Prostate gland (tissue), 2 donors: ENCODE data around the gene HOXA4. TPM values are rescaled to one million over a fixed set of nuclear protein-coding genes. Genes with fewer than 3 reads are reported as not detected.

ENCODE experiments used
- DNase-seq: peaks from one replicate; pipeline ENCODE4 v3.0.0-alpha.2; 2019; ENCODE audit warnings: low spot score
- H3K27ac ChIP-seq, 2 donors: fragments of 200-600 bp; sonication (generic); 2 replicates each; pipeline ENCODE4 v1.5.1; 2017 to 2019
- H3K27me3 ChIP-seq: fragments of 200-600 bp; sonication (generic); replicated peaks from 2 replicates; pipeline ENCODE4 v1.5.1; 2019; ENCODE audit not compliant: insufficient read depth
- H3K36me3 ChIP-seq, 2 donors: fragments of 200-600 bp; sonication (generic); 1 replicate in 1 of 2; 2 replicates in 1 of 2; pipeline versions ENCODE4 v1.5.1 to v1.8.1; 2017 to 2019
- H3K4me1 ChIP-seq: fragments of 200-600 bp; sonication (generic); replicated peaks from 2 replicates; pipeline ENCODE4 v1.5.1; 2019
- H3K4me3 ChIP-seq, 2 donors: fragments of 200-600 bp; sonication (generic); 2 replicates each; pipeline ENCODE4 v1.5.1; 2017 to 2019
- H3K9me3 ChIP-seq: fragments of 200-600 bp; sonication (generic); 2 replicates; pipeline ENCODE4 v1.5.1; 2017
- POLR2A ChIP-seq: fragments of 450-650 bp; IDR thresholded peaks from one replicate; pipeline ENCODE4 v1.6.1; 2016; ENCODE audit warnings: antibody characterized with exemption, mild to moderate bottlenecking
- POLR2AphosphoS5 ChIP-seq: sonication (generic); formaldehyde crosslinking; IDR thresholded peaks from one replicate; pipeline ENCODE4 v1.6.1; 2017; ENCODE audit warnings: antibody characterized with exemption
- WGBS: methylation state at CpG from one replicate; pipeline ENCODE4 v1.1.5; 2018; 5-methylcytosine and 5-hydroxymethylcytosine counted together
- intact Hi-C: fragments of 100-400 bp; cut with DNase I; formaldehyde crosslinking; loops from one replicate; pipeline ENCODE4 v1.14.2; 2022
- total RNA-seq, 2 donors: library from RNA; depleted of rRNA; stranded (reverse); fragments of >200 nt; gene quantifications; one replicate each; pipeline ENCODE4 v1.1.0, GENCODE V29; 2016
- TF ChIP-seq, protein P1 (sequence below), 4 experiments: fragments of 200-600 bp in 2 of 4; fragments of 450-650 bp in 2 of 4; sonication (generic) in 2 of 4; IDR thresholded peaks; 1 replicate in 3 of 4; 2 replicates in 1 of 4; pipeline ENCODE4 v1.5.1; 2016 to 2019; ENCODE audit warnings: antibody characterized with exemption in 4 of 4, mild to moderate bottlenecking in 2 of 4, moderate library complexity in 2 of 4

Gene HOXA4
- total RNA-seq = 1 to 10 TPM; 1.4 to 1.8 TPM

GRCh38 chr7:27130540-27131389 lies at the start of gene HOXA4:
TSS of gene HOXA4 (minus strand) at chr7:27130757. CDS start at chr7:27130733, 24 bp downstream.
- WGBS = 10% methylated on average over 45 of the region's 67 CpGs
- H3K36me3 ChIP-seq = no peaks in the 10 kb centered on the region
- peak; percentile 94 for DNase-seq
- H3K27me3 ChIP-seq = no peaks in the 10 kb centered on the region
- peaks cover 6% of the 10 kb centered on the region for H3K4me1 ChIP-seq
- H3K4me3 ChIP-seq = peak within 1 kb of the TSS; percentile 62 to 74
- intact Hi-C loops = loop anchor here (5.0 kb wide), 1 partner anchor 268 kb away; the partner anchor contains the start of gene SKAP2
- peak within 1 kb of the TSS; percentile 71 to 82 for H3K27ac ChIP-seq
- H3K9me3 ChIP-seq = no peaks in the 10 kb centered on the region
- TF ChIP-seq POLR2A (peak; percentile 76), POLR2AphosphoS5 (peak; percentile 90)
- TF ChIP-seq, protein P1, sequence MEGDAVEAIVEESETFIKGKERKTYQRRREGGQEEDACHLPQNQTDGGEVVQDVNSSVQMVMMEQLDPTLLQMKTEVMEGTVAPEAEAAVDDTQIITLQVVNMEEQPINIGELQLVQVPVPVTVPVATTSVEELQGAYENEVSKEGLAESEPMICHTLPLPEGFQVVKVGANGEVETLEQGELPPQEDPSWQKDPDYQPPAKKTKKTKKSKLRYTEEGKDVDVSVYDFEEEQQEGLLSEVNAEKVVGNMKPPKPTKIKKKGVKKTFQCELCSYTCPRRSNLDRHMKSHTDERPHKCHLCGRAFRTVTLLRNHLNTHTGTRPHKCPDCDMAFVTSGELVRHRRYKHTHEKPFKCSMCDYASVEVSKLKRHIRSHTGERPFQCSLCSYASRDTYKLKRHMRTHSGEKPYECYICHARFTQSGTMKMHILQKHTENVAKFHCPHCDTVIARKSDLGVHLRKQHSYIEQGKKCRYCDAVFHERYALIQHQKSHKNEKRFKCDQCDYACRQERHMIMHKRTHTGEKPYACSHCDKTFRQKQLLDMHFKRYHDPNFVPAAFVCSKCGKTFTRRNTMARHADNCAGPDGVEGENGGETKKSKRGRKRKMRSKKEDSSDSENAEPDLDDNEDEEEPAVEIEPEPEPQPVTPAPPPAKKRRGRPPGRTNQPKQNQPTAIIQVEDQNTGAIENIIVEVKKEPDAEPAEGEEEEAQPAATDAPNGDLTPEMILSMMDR (IDR thresholded peaks at IDR 0.05) = peak in 1 of 4 experiments; percentile 7

GRCh38 chr7:27179503-27180430 lies 49.2 kb upstream of the HOXA4 start:
- no peaks in the 10 kb centered on the region for H3K9me3 ChIP-seq
- WGBS = 9% methylated on average over 56 of the region's 56 CpGs
- H3K4me1 ChIP-seq = no peaks in the 10 kb centered on the region
- peak overlapping the region; percentile 61 to 80 for H3K4me3 ChIP-seq
- no peaks in the 10 kb centered on the region for H3K36me3 ChIP-seq
- peak; percentile 88 for DNase-seq
- TF ChIP-seq POLR2A (peak; percentile 33), POLR2AphosphoS5 (peak; percentile 47)
- TF ChIP-seq, protein P1 (IDR thresholded peaks at IDR 0.05) = peak; percentile 93 to 96 (median 94)
- peak overlapping the region; percentile 96 for H3K27ac ChIP-seq
- intact Hi-C loops = no loop called here
- no peaks in the 10 kb centered on the region for H3K27me3 ChIP-seq

DNA sequence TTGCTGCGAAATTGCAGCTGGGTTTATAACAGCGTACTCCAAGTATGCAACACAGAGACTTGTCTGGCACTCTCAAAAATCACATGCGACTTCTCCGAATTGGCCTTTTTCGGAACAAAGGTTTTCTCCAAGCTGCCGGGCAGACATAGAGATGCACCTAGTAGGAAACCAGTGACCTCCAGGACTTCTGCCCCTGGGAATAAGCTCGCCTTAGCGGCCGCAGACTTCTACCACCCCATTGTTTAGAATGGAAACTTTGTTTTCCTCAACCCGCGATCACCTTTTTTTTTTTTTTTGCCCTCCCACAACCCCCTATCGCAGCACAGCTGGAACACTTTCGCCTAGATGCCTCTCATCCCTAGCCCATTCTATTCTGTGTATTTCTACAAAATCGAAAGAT lies 48.5 kb upstream of the HOXA4 start:
- peak overlapping the region; percentile 61 to 80 for H3K4me3 ChIP-seq
- no peak for DNase-seq
- no peaks in the 10 kb centered on the region for H3K27me3 ChIP-seq
- 14% methylated on average over 14 of the region's 14 CpGs for WGBS
- intact Hi-C loops = no loop called here
- no peaks in the 10 kb centered on the region for H3K36me3 ChIP-seq
- H3K27ac ChIP-seq = peak overlapping the region; percentile 96
- TF ChIP-seq, protein P1 (IDR thresholded peaks at IDR 0.05) = no peak
- TF ChIP-seq POLR2AphosphoS5 (no peak), POLR2A (no peak)
- no peaks in the 10 kb centered on the region for H3K4me1 ChIP-seq
- H3K9me3 ChIP-seq = no peaks in the 10 kb centered on the region

- no peaks in the 10 kb centered on the region for H3K4me1 ChIP-seq
- 30% methylated on average over 6 of the region's 6 CpGs for WGBS
- H3K9me3 ChIP-seq = no peaks in the 10 kb centered on the region
- TF ChIP-seq POLR2A (no peak), POLR2AphosphoS5 (no peak)
- TF ChIP-seq, protein P1 (IDR thresholded peaks at IDR 0.05) = no peak
- peak overlapping the region; percentile 61 to 80 for H3K4me3 ChIP-seq
- intact Hi-C loops = no loop called here
- no peak for DNase-seq
- no peaks in the 10 kb centered on the region for H3K36me3 ChIP-seq
- peak overlapping the region; percentile 96 for H3K27ac ChIP-seq
- H3K27me3 ChIP-seq = no peaks in the 10 kb centered on the region
Measured at GRCh38 chr7:27178366-27178765, 47.8 kb upstream of the HOXA4 start.
